Cardiac muscle cell (in vitro differentiated cells and primary cell): ENCODE data around the gene TESPA1. TPM values are rescaled to one million over a fixed set of nuclear protein-coding genes. Genes with fewer than 3 reads are reported as not detected.

Experiments
- DNase-seq, 2 donors: peaks; one replicate each; pipeline versions ENCODE4 v3.0.0 to v3.0.0-alpha.2; 2010 to 2017; ENCODE audit warnings: low read depth in 1 of 2, low spot score in 1 of 2
- H3K27ac ChIP-seq: fragments of 200-600 bp; sonication (generic); 2 replicates; pipeline ENCODE4 v1.5.1; 2016
- H3K27me3 ChIP-seq: fragments of 200-600 bp; sonication (generic); 2 replicates; pipeline ENCODE4 v1.6.0; 2016; ENCODE audit warnings: control low read depth
- H3K36me3 ChIP-seq: fragments of 200-600 bp; sonication (generic); 2 replicates; pipeline ENCODE4 v1.5.1; 2016; ENCODE audit warnings: control low read depth
- H3K4me1 ChIP-seq: fragments of 200-600 bp; sonication (generic); 2 replicates; pipeline ENCODE4 v1.8.1; 2017; ENCODE audit warnings: low read depth, mild to moderate bottlenecking, mixed run types
- H3K4me3 ChIP-seq: fragments of 200-600 bp; sonication (generic); 2 replicates; pipeline ENCODE4 v1.5.1; 2016; ENCODE audit warnings: mild to moderate bottlenecking
- H3K9me3 ChIP-seq: fragments of 200-600 bp; sonication (generic); 2 replicates; pipeline ENCODE4 v1.5.1; 2017; ENCODE audit warnings: low read depth, mild to moderate bottlenecking, control low read depth
- CTCF ChIP-seq: IDR thresholded peaks from 2 replicates; pipeline ENCODE4 v1.5.1; 2012; ENCODE audit warnings: low read depth, mild to moderate bottlenecking, low read length
- polyA plus RNA-seq: library from polyadenylated mRNA; unstranded; fragments of >200 nt; fragmentation: Nextera tagmentation; extraction: Ambion mirVana; gene quantifications from 2 replicates; pipeline ENCODE4 v1.2.1, GENCODE V29; 2016
- total RNA-seq: library from RNA; depleted of rRNA; stranded (reverse); fragments of >200 nt; gene quantifications from 2 replicates; pipeline ENCODE4 v1.2.3, GENCODE V29; 2016

TESPA1 gene
- total and polyA plus RNA-seq, 2 experiments from 2014 or later = not detected

- no peak for TF ChIP-seq CTCF
- H3K27me3 ChIP-seq = no peaks in the 10 kb centered on the region
- H3K9me3 ChIP-seq = no peaks in the 10 kb centered on the region
- DNase-seq = no peak
- H3K36me3 ChIP-seq = no peaks in the 10 kb centered on the region
- no peak overlapping the region for H3K27ac ChIP-seq
- no peak overlapping the region for H3K4me3 ChIP-seq
- H3K4me1 ChIP-seq = no peaks in the 10 kb centered on the region
Measured at GRCh38 chr12:54997929-54998522, 13.5 kb upstream of the TESPA1 start.

- Histone ChIP-seq H3K27me3 (no peaks in the 10 kb centered on the region), H3K4me1 (no peaks in the 10 kb centered on the region), H3K9me3 (no peaks in the 10 kb centered on the region), H3K4me3 (no peak overlapping the region), H3K27ac (no peak overlapping the region), H3K36me3 (no peaks in the 10 kb centered on the region)
- no peak for TF ChIP-seq CTCF
- DNase-seq = no peak
Measured at GRCh38 chr12:54996205-54996604, 11.6 kb upstream of the TESPA1 start.

- H3K4me3 ChIP-seq = no peak overlapping the region
- peak; percentile 78 to 81 for DNase-seq
- H3K36me3 ChIP-seq = no peaks in the 10 kb centered on the region
- no peaks in the 10 kb centered on the region for H3K9me3 ChIP-seq
- H3K27me3 ChIP-seq = no peaks in the 10 kb centered on the region
- TF ChIP-seq CTCF = peak; percentile 76
- H3K4me1 ChIP-seq = no peaks in the 10 kb centered on the region
- no peak overlapping the region for H3K27ac ChIP-seq
Measured at GRCh38 chr12:54993181-54993835, 8.7 kb upstream of the TESPA1 start.

GRCh38 chr12:54991991-54992375 lies 7.4 kb upstream of the TESPA1 start:
- Histone ChIP-seq H3K4me1 (no peaks in the 10 kb centered on the region), H3K27ac (no peak overlapping the region), H3K4me3 (no peak overlapping the region), H3K36me3 (no peaks in the 10 kb centered on the region), H3K9me3 (no peaks in the 10 kb centered on the region), H3K27me3 (no peaks in the 10 kb centered on the region)
- no peak for DNase-seq
- no peak for TF ChIP-seq CTCF

GRCh38 chr12:54991161-54991990 lies 6.8 kb upstream of the TESPA1 start:
- no peak for TF ChIP-seq CTCF
- no peaks in the 10 kb centered on the region for H3K4me1 ChIP-seq

More at GRCh38 chr12:54991161-54991990, 6.8 kb upstream of the TESPA1 start:
- Histone ChIP-seq H3K4me3 (no peak overlapping the region), H3K9me3 (no peaks in the 10 kb centered on the region), H3K36me3 (no peaks in the 10 kb centered on the region), H3K27me3 (no peaks in the 10 kb centered on the region), H3K27ac (no peak overlapping the region)
- DNase-seq = no peak
